Left renal cortex interstitium (tissue), 4 donors: ENCODE results near the gene ALKBH5. TPM values are rescaled to one million over a fixed set of nuclear protein-coding genes. Genes with fewer than 3 reads are reported as not detected.
A peak's percentile ranks its signal among the peaks of the same experiment; 100 is the strongest.

Experiments used
- DNase-seq, 4 donors: peaks; one replicate each; pipeline ENCODE4 v3.0.0-alpha.2; 2013; ENCODE audit warnings: low read depth in 4 of 4, low spot score in 2 of 4, missing footprints in 1 of 4
- polyA plus RNA-seq, 4 donors: library from polyadenylated mRNA; unstranded; fragments of 120-200 nt; gene quantifications; one replicate each; pipeline ENCODE4 v1.2.1, GENCODE V29; 2013; ENCODE audit not compliant: insufficient read length in 4 of 4

ALKBH5 gene
- polyA plus RNA-seq, 4 donors: 66.3 to 71.3 (median 69.4) TPM

- no peak for DNase-seq
These were observed 26.2 kb upstream of the ALKBH5 start for GRCh38 chr17:18157354-18157985.

DNA sequence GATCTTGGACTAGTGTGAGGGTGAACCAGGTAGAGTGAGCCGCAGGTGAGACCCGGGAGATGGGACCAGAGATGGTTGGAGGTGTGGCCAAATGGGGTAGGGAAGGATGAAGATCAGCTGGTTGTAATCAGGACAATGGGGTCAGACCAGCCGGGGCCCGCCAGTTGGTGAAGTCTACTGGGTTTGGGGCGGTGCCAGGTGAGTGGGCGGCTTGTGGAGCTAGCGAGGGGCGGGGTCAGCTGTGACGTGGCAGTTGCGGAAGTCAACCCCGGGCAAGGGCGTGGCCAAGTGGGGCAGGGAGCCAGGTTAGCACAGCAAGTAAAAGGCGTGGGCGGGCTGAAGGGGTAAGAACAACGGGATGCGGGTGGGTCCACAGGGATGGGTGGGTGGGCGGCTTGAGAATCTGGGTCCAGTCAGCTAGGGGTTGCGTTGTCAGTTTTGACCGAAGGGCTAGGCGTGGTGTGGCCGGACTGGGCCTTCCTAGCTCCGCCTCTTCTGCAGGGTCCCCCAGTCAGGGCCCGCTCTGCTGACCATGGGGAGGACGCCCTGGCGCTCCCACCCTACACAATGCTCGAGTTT is 25.5 kb upstream of the ALKBH5 start:
- DNase-seq: peak in 3 of 4 donors; percentile 65 to 72 (median 72)

DNA sequence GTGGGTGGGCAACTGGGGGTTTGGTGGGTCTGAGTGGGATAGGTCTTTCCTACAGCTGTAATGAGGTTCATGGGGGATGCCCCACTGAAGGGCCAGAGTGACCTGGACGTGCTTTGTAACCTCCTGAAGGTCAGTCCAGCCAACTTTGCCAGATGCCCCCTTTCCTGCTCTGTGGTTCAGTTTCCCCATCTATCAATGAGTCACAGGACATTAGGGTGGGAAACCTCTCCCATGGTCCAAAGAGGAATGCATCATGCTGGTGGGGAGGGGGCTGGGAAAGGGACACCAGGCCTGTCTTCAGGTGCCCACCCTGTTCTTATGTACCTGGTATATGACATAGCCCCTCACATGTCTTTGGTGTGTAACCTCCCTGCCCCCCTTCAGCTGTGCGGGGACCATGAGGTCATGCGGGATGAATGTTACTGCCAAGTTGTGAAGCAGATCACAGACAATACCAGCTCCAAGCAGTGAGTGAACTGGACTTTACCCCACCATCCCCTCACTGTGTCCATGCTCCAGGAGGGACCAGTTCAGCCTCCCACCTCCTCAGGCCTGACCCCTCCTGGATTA is 24.0 kb upstream of the ALKBH5 start:
- no peak for DNase-seq

DNA sequence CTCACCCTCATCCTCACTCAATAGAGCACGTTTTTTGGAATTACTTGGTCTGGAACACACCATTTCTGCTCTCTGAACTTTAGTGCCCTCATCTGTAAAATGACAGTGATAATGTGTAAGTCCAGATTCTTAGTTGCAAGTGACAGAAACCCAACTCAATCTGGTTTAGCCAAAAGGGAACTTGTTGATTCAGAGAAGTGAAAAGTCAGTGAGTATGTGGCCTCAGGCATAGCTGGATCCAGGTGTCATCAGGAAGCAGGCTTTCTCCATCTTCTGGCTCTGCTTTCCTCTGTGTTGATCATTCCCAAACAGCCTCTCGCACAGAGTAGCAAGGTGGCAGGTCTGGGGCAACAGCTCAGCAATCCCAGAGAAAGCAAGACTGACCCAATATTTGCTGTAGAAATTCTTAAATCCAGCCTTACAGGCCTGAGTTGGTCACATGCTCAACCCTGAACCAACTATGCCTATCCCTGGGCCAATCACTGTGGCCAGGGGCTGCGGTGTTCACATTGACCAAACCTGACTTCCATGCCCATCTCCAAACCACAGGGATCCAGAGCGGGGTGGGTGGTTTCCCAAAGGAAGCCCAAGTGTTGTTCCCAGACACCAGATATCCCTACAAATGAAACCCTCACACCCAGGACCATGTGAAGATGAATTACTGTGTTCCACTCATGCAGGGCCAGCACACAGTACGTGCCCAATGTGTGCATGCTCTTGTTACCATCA is 23.3 kb upstream of the ALKBH5 start:
- DNase-seq: no peak

- DNase-seq: no peak
These were observed 22.2 kb upstream of the ALKBH5 start for GRCh38 chr17:18161207-18162145.

DNA sequence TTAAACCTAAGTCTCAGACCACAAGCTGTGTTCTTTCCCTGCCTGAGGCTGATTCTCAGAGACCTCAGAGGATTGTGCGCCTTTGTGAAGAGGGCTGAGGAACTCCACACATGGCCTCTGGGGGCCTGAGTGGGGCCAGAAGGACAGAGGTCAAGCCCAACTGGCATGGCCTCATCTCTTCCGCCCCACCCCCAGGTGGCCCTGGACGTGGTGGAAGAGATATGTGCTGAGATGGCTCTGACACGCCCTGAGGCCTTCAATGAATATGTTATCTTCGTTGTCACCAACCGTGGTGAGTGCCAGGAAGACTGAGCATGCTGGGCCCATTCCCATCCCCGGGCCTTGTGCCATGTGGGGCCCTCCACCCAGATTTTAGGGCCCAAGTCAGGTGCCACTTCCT is 20.1 kb upstream of the ALKBH5 start:
- no peak for DNase-seq

- DNase-seq: no peak
These were observed 16.7 kb upstream of the ALKBH5 start for GRCh38 chr17:18166894-18167293.

DNA sequence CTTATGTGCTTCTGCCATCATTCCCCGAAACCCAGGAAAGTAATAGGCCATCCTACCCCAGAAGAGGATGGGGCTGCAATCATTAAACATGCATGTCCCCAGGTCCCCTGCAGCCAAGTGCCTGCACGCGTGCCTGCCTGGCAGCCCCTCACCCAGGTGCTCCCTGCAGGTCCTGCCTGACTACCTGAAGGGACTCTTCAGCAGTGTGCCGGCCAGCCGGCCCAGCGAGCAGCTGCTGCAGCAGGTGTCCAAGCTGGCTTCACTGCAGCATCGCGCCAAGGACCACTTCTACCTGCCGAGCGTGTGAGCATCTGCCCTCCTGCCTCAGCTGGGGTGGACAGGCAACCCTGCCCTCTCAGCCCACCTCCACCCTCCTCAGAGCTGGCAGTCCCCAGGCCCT is 16.2 kb upstream of the ALKBH5 start:
- DNase-seq: no peak

DNA sequence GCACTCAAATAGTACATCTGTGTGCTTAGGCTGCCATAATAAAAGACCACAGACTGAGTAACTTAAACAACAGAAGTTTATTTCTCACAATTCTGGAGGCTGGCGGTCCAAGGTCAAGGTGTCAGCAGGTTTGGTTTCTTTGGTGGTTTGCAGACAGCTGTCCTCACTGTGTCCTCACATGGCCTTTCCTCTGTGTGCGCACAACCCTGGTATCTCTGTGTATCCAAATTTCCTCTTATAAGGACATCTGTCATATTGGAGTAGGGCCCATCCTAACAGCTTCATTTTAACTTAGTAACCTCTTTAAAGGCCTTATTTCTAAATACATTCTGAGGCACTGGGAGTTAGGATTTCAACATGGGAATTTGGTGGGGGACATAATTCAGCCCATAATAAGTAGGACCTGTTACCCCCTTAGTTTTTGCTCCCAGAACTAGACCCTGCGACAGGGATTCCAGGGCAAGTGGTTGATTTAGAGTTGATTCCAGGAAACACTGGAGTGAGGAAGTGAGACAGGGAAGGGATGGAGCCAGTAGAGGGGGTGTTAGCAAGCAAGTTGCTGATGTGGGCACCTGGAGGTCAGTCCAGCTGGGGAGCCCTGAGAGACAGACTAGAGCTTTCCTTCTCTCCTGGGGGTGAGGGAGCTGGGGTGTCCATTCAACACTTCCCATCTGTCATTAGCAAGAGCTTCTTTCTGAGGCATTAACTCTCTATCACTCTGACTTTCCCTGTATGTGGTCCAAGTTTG is 10.9 kb upstream of the ALKBH5 start:
- no peak for DNase-seq

DNA sequence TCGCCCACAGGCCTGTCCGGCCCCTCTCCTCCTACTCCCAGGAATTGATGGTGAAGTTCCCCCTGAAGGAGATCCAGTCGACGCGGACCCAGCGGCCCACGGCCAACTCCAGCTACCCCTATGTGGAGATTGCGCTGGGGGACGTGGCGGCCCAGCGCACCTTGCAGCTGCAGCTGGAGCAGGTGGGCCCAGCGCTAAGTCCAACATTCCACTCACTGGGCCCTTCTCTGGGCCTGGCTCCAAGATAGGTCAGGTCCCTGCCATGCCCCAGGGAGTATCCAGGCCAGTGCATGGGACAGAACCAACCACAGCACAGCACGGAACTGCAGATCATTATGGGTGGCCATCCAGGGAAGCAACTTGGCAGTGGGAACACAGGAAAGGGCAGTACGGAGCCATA is 9.9 kb upstream of the ALKBH5 start:
- no peak for DNase-seq

DNA sequence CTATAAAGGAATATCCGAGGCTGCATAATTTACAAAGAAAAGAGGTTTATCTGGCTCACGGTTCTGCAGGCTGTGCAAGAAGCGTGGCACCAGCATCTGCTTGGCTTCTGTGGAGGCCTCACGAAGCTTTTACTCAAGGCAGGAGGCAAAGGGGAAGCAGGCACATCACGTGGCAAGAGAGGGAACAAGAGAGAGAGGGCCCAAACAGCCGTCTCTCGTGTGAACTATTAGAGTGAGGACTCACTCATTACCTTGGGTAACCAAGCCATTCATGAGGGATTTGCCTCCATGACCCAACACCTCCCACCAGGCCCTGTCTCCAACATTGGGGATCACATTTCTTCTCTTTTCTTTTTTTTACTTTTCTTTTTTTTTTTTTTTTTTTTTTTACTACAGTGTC is 7.5 kb upstream of the ALKBH5 start:
- DNase-seq: no peak

GRCh38 chr17:18177133-18177532 is 6.5 kb upstream of the ALKBH5 start:
- no peak for DNase-seq

DNA sequence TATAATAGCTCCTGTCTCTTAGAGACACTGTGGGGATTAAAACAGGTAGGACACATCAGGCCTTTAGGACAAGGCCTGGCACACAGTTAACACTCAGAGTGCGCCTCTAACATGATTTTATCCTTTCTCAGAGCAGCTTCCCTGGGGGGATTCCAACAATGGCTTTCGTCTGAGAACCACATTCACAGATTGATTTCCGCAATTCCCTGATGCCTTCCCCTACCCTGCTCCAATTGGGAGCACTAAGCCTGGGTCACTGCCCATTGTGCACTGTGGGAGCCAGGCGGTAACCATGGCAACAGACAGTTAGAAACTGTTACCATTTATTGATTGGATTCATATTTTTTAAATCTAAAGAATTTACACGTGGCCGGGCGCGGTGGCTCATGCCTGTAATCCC is 5.9 kb upstream of the ALKBH5 start:
- no peak for DNase-seq

DNA sequence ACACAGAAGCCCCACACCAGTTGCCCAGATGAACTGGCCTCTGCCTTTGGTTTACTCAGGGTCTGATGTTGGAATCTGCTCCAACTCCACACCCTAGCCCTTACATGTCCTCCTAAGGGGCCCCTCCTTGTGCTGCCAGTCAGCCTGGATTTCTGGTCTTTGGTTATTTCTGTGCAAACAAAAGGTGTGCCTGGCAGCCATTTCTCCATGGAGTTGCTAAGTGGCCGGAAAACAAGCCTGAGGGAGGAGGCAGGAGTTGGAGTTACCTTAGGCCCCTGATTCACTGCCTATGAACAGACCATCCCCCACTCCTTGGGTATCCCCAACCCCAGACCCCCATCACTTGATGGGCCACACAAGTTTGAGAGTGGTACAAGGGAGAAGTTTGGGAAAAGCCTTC is 4.4 kb upstream of the ALKBH5 start:
- no peak for DNase-seq

DNA sequence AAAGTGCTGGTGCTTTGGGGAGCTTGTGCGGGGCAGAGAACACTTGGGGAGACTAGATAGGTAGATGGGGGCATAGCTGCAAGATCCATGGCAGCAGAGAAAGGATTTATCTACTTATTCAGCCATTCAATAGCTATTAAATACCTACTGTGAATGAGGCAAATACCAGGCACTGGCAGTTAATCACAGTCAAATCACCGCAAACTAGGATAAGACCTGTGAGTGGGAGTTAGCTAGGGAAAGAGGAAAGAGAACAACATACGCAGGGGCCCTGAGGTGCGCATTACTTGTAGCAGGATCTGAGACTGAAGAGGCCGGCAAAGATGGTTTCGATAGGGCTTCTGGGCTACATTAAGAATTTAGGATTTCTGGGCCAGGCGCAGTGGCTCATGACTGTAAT is 3.8 kb upstream of the ALKBH5 start:
- DNase-seq: no peak

DNA sequence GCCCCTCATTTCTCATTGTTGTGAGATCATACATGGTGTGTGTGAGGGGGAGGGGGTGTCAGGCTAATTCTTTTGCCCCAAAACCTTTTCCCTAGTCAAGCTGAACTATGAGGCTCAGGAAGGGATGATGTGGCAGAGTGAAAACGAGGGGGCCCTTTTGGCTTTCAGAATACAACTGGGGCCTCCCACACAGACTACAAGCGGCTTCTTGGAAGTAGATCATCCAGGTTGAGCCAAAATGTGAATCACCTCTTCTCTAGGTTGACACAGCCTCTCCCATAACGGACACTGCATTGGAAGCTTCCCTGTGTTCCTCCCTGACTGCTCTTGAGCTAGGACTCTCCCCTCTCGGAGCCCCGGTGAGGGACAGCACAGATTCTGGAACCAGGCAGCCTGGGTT is 2.3 kb upstream of the ALKBH5 start:
- DNase-seq: no peak

DNA sequence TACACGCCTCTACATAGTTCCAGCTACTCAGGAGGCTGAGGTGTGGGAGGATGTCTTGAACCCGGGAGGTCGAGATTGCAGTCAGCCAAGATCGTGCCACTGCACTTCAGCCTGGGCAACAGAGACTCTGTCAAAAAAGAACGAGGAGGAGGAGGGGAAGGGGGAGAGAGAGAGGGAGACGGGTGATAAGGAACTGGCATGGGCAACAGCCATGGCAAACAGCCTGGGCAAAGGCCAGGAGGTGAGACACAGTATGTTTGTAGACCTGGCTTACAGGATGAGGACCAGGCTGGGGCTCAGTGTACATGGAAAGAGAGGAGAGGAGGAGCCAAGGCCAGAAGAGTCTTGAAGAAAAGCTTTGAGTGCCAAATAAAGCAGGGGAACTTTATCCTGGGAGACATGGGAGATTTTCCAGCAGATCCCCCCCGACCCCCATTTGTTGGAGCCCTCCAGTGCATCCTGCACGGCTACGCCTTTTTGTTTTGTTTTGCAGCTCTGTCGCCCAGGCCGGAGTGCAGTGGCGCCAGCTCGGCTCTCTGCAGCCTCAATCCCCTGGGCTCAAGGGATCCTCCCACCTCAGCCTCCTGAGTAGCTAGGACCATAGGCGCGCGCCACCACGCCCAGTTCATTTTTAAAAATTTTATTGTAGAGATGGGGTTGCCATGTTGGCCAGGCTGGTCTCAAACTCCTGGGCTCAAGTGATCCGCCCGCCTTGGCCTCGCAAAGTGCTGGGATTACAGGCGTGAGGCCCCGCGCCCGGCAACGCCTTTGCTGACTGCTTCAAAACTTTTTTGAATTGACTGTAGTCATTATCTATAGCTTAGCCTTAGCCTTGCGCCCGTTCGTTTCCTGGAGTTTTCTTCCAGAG is 1.3 kb upstream of the ALKBH5 start:
- DNase-seq: no peak

DNA sequence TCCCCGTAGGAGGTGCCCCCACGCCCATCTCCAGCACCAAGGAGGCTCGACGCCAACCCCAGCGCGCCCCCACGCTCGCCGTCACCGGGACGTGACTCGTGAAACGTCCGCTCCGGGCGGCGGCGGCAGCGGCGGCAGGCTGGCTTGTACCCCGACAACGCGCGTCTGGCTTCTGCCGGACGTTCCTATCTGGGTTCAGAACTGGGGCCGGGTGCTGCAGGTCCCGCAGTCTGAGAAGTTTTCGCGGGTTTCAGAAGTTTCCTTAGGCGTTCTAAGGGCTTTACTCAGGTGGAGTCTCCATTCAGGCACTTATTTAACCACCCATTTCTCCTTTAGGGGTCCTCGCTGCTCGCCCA is 672 bp upstream of the ALKBH5 start:
- DNase-seq: no peak
